HG03039 (cell line): Measurements from ENCODE around the gene TBPL2.
A peak's percentile ranks its signal among the peaks of the same experiment; 100 is the strongest.
"Not testable (repeated sequence)": the region's sequence is repeated elsewhere in the genome, so short reads cannot be mapped to it uniquely, and the experiment has no call there.

ENCODE experiments used
- ATAC-seq: cut with Tn5 transposase; IDR thresholded peaks from one replicate; pipeline ENCODE4 v1.9.1; 2021; ENCODE audit warnings: mild to moderate bottlenecking, moderate library complexity; ENCODE audit not compliant: unreplicated experiment

Gene TBPL2

DNA sequence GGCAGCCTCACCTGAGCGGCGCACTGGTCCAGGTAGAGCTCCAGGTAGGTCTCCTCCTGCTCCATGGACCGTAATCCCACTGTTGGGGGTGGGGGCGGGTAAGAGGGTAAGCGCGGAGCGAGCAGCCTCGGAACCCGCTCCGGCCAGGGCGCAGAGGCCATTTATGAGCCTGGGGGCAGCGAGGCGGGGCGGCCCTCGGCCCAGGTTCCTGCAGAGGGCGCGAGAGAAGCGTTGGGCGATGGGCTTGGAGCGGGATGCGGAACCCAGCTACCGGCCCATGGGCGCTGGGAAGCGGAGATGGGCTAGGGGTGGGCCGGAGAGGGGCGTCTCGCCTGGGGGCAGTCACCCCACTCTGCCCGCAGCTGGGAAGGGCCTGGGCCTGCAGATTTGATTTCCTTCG is at the start of gene TBPL2:
Gene TBPL2 (minus strand): TSS at position 232 of the 400 bp plus-strand sequence. CDS start 167 bp downstream, at position 65.
- ATAC-seq, result no peak

DNA sequence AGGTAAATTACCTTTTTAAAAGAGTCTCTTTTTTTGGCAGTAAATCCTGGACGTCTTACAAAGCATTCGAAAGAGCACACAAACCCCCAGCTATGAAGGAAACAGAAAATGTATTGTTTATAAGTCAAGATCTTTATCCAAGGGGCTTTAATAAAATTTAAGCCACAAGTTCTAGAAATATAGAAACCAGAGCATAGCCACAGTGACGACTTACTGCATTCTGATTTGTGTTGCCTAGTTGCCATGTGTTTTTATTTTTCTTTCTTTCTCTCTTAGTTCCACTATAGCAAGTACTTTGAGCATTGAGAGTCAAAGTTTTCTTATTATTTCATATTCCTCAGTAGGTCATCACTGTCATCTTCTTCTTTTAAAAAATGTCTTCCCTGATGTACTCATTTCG is 47.8 kb upstream of the TBPL2 start:
- ATAC-seq, result no peak

DNA sequence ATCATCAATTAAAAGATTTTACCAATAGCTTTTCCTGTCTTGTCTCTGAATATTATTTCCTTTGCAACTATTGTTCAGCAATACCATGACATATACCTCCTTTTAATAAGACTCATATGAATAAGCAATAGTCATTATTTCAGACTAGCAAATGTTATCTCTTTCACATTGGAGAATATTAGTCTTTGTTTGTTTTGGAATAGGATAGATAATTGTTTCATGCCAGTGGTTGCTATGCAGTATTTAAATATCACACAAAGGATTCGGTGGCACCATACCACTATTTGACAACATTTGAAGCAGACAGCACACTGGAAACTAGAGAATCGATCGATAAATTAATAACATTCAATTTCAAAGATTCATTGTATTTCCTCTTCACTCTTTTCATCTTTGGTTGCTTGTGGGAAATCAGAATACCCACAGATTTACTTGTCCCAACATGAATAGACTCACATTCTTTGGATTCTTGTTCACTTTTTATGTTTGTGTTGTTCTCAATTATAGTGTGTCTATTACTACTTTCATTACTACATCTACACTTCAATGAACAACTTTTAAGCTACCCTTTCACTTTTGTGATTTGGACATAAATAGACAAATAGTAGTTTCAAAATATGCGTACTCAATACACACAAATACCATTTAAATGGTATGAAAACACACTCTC is 42.7 kb upstream of the TBPL2 start:
- no peak for ATAC-seq

DNA sequence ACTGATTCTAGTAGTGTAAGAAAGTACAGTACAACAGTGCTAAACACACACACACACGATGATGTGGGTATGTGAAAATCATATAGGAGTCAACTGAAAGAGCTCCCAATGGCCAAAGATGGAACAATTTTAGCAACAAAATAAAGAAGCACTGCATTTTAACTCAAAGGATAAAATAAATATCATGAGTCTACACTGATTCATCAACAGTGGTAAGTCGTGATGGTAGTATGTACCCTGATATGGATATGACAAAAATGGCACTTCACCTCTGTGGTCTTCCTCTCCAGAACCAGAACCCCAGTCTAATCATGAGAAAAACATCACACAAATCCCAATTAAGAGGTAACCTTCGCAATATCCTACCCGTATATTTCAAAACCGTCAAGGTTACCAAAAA is 41.4 kb upstream of the TBPL2 start:
- no peak for ATAC-seq

DNA sequence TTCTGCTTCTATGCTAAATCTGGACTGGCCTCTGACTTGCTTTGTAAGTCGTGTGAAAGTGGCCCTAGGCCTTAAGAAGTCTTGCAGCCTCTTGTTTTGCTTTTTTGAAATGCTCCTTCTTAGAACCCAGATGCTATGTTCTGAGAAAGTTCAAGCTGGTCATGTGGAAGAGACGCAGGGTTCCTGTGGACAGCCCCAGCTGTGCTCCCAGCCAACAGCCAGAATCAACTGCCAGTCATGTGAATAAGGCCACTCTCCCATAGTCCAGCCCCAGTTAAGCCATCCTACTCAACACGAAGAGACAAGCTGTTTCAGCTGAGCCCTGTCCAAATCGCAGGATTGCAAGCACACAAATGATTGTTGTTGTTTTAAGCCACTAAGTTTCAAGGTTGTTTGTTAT is 37.3 kb upstream of the TBPL2 start:
- no peak for ATAC-seq

DNA sequence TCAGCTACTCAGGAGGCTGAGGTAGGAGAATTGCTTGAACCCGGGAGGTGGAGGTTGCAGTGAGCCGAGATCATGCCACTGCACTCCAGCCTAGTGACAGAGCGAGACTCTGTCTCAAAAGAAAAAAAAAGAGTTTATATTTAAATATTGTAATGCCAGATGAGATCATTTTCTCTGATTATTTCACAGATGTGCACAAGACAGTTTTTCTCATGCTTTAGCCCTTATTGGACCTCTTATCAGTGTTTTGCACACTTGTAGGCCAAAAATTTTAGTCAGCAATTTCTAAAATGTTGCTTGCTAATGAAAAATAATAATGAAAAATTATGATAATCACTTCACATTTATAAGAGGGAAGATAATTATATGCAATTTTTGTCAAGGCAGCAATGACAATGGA is 36.0 kb upstream of the TBPL2 start:
- ATAC-seq, result not testable (repeated sequence)

DNA sequence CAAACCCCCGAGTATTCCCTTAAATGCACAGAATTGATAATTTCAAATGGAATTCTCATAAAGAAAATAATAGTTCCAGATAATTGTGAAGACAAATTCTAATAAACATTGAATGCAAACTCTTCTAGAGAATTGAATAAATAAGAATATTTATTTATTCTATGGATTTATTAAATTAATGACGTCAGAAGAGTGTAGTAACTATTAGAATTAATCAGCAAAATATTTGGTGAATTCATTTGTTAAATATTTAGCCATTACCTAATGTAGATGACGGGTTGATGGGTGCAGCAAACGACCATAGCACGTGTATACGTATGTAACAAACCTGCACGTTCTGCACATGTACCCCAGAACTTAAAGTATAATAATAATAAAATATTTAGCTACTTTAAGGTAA is 33.4 kb upstream of the TBPL2 start:
- no peak for ATAC-seq

DNA sequence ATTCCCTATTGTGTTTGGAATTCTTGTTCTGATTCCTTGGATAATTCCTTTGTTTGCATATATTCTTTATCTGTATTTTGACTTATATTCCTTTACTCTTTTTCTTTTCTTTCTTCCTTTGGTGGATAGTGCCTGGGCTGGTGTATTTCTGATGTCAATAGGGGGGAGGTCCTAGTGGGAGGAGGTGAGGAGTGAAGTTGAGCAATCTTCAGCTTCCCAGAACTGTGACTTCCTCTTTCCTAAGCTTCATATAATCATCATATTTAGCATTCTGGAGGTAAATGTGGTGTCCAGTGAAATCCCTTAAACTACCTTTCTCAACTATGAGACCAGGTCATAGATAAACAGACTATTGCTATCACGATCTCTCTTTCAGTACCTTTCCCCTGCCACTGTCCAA is 29.6 kb upstream of the TBPL2 start:
- no peak for ATAC-seq

DNA sequence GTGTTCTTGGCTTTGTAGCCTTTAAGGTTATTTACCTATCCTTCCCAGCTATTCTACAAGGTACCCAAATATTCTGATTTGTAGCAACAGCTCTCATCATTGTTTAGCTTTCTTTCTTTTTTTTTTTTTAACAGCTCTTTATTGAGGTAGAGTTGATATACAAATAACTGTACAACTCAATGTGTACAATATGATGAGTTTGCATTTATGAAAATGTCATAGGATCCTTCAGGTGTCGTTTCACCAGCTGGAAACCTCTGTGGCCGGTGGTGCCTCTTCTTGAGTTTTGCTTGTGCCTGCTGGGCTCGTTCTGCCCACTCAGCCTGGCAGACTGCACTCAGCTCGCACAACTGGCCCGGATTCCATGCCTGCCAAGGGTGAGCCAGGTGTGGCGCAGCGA is 26.9 kb upstream of the TBPL2 start:
- no peak for ATAC-seq

DNA sequence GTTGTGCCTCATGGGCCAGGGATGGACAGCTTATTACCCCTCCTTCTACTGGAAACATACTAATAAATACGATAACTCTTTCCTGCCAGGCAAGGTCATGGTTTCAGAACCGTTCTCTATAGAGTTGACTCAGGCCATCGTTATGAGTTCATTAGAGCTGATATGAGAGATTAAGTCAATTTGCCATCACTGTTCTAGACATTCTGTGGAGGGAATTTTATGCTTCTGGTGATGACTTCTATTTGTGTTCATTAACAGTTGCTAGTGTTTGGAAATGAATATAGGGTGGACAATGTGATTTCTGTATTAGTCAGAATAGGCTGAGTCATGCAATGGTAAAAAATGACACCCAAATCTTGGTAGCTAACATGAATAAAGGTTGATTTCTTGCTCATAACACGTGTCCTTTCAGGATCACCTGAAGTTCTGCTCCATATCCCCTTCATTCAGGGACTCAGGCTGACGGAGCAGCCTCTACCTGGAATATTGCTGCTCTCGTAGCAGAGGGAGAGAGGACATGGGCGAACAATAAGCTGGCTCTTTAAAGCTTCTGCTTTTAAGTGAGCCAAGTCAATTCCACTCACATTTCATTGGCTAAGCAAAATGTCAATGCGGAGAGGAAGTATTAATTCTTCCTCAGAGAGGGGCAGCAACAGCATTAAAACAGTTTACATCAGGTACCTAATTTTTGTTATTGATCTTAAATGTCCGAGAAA is 18.5 kb upstream of the TBPL2 start:
- ATAC-seq, result peak; percentile 83

DNA sequence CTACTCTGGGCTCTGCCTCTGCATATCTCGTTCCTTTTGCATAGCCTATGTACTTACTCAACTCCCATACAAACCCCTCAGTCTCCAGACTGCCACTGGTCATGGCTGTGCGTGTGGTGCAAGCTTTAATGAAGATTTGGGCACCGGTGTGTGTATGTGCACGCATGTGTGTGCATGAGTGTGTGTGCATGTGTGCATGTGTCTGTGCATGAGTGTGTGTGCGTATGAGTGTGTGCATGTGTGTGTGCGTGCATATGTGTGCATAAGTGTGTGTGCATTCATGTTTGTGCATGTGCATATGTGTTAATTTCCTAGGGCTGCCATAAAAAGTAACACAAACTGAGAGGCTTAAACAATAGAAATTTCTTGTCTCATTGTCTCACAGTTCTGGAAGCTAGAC is 17.1 kb upstream of the TBPL2 start:
- no peak for ATAC-seq

DNA sequence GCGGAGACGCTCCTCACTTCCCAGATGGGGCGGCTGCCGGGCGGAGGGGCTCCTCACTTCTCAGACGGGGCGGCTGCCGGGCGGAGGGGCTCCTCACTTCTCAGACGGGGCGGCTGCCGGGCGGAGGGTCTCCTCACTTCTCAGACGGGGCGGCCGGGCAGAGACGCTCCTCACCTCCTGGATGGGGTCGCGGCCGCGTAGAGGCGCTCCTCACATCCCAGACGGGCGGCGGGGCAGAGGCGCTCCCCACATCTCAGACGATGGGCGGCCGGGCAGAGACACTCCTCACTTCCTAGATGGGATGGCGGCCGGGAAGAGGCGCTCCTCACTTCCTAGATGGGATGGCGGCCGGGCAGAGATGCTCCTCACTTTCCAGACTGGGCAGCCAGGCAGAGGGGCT is 16.0 kb upstream of the TBPL2 start:
- not testable (repeated sequence) for ATAC-seq

DNA sequence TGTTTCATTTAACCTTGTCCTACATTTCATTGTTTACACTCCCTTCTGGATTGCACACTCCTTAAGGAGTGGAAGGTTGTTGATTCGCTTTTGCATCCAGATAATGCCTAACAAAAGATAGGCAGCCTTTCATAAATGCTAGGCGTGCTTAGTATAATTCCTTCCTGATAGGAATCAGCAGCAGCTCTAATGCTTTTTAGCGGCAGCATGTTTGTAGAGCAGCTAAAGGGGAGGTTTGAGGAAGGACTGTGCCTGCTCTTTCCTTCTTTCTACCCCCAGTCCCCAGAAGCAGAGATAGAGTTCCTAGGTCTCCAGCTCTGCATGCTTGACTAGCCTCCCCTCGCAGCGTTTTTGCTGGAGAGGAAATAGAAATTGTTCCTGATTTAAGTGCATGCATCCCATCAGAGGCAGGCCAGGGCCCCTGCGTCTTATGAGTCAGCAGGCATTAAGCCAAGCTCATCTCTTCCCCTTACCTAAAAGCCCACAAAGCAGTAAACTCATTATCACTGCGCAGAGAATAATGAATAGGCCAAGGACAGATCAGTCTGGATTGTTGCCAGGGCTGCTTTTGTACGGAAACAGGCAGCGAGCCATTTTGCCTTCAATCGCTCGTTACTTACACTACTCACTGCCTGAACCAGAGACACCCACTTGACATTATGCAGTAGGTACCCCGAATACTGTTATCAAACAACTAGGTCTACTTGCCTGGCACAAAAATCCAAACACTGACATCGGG is 14.0 kb upstream of the TBPL2 start:
- no peak for ATAC-seq

DNA sequence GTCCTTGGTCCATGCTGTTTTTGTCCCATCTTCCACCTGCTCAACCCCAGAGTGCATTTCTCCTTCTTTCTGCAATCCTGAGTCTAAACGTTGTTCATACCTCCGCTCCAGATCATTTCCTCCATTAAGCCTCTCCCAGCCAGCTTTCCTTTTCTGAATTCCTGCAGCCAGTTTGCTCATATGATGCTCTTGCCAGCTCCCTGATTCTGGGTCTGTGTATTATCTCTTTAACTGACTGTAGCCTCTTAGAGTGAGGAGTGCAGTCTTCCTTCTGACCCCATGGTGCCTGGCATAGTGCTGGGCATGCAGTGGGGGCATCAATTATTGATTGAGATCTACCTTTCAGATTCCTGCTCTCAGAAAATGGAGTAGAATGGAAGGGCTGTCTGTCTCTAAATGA is 11.5 kb upstream of the TBPL2 start:
- ATAC-seq, result no peak

DNA sequence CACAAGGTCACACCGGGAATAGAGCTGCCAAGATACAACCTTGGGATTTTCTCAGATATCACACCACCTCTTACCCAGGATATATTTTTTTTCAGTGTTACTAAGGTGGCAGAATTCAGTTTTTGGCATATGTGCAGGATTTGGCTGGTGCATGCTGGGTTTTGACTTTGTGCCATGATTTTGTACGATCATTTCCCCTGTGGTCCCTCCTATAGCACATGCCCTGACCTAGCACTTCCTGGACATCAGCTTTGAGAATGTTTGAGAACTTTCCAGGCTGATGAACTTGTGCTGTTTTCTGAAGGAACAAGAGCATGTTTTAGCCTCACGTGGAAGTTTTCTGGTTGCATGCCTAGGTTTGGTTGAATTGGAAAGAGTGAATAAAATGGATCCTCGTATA is 11.0 kb upstream of the TBPL2 start:
- ATAC-seq, result no peak

DNA sequence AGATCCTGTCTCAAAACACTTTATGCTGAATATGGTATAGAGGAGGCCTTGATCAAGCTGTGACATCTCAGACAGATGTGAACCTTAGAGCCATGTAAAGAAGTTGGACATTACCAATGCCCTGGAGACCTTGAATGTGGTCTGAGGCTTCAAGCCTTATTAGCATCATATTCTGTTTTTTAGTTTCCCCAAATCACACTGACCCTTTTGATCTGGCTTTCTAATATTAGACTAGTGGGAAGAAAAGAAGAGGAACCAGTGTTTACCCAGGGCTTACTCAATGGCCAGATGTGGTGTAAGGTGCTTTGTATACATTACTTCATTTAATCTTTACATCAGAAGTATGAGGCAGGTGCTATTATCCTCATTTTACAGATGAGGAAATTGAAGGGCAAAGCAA is 10.6 kb upstream of the TBPL2 start:
- no peak for ATAC-seq

DNA sequence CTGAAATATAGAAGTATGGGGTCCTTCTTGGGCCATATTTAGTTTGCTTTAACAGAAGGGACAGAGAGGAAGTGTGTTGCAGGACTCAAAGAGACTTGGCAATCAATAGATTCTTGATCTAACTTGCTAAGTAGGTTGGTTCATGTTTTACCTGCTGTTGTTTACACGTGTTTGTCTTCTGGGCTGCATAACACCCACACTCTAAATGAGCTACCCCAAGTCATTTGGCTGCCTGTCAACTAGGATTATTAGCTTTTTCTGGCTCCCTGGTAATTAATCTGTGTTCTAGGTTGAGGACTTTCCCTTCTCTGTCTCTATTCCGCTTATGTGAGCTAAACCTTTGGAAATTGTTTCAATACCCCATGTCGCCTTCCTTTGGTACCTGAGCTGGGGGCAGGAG is 10.1 kb upstream of the TBPL2 start:
- no peak for ATAC-seq

DNA sequence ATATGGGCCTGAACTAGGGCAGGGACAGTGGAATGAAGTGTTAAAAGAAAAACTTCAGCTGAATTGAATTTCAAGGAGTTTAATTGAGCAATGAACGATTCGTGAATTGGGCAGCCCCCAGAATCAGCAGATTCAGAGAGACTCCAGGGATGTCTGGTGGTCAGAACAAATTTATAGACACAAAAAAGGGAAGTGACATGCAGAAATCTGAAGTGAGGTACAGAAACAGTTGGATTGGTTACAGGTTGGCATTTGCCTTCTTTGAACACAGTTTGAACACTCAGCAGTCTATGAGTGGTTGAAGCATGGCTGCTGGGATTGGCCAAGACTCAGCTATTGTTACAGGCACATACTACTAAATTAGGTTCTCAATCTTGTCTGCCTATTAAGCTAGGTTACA is 9.7 kb upstream of the TBPL2 start:
- no peak for ATAC-seq

DNA sequence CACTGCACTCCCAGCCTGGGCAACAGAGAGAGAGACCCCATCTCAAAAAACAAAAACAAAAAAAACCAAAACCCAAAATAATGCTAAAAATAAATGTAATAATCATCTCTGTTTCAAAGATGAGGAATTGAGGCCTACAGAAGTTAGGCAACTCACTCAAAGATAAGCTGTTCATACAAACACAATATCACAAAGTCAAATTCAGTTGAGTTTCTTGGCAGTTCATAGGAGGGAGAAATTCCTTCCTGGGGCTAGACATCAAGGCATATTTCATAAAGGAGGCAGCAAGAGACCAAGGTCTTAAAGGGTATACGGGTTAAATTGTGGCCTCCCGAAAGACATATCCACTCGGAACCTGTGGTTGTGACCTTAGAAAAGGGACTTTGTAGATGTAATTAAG is 8.7 kb upstream of the TBPL2 start:
- no peak for ATAC-seq

DNA sequence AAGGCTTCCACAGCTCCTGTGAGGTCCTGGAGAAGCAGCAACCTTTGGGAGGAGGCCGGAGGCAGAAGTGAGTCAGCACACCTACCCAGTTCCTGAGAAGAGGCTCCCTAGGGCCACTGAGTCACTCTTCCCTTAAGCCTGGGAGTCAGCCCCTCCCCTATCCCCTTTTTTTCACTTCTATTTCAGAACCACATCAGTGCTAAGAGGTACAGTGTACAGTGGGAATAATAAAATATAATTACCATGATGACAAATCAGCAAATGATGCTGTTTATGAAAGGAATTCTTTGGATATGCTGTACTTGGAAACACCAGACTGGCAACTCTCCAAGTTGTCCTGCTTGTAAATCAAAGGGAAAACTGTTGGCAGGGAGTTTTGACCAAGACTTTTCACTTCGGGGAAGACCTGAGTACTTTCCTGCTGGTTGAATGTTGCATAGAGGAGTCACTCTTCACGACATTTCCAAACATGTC is 7.8 kb upstream of the TBPL2 start:
- ATAC-seq, result no peak

DNA sequence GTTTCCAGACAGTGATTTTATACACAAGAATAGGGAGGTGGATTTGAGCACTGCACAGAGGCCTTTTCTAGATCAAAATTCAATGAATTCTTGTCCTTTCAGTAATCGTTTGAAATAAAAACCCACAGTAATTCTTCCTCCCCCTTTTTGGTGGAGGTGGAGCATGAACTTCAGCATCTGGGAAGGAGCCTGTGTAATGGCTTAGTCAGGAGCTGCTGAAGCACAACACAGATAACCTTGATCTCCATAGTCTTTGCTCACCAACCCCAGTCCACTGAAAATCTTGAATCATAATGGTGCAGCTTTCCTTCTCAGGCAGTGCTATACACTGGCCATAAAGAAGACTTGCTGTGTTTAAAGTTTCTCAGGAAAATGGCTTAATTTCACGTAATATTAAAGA is 6.4 kb upstream of the TBPL2 start:
- ATAC-seq, result no peak

DNA sequence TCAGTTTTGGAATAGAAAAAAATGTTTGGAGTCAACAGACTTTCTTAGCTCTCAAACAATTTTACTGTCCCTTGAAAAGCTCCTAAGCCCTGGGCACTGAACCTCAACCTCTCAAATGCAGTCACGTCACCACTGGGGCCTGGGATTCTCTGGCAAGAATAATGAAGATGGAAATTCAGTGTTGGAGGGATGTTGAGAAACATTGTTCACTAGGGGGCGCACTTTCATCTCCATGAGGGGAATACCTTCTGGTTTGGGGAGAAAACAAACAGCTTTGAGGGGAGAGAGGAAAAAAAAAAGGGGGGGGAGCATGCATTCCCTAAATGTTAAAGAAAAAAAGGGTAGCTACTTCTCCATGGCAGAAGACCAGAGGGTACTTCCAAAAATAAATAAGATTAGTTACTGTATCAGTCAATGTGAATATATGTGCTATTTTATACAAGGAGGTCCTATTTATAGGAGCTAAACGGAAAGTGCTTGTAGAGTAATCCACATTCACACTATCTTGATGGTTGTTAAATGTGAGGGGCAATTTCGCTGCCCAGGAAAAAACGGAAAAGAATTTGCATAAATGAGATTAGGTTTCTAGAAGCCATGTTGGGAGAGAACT is 5.8 kb upstream of the TBPL2 start:
- ATAC-seq, result no peak
